T-helper 2 cell (primary cell): ENCODE results near the gene KLHL34.

Experiments
- DNase-seq, 5 experiments: peaks; one replicate each; pipeline versions ENCODE4 v3.0.0 to v3.0.0-alpha.2; 2012 to 2022
- total RNA-seq, 2 donors: gene quantifications; one replicate each; lab custom pipeline; 2026; lab: John Stamatoyannopoulos, UW

The KLHL34 gene
- total RNA-seq, result 0.62 to 2.3 reads per million in 2 donors

- peak in 2 of 5 experiments; percentile 6 to 26 for DNase-seq
Measured at GRCh38 chrX:21658152-21658737, at the start of gene KLHL34. Gene KLHL34, minus strand, starts transcription at chrX:21658330. Its CDS starts 542 bp downstream, at chrX:21657788.

- DNase-seq, result no peak
Measured at GRCh38 chrX:21705225-21705624, 47.1 kb upstream of the KLHL34 start.

- no peak for DNase-seq
Measured at GRCh38 chrX:21702725-21703124, 44.6 kb upstream of the KLHL34 start.

GRCh38 chrX:21700967-21701366, 42.8 kb upstream of the KLHL34 start:
- no peak for DNase-seq

- no peak for DNase-seq
Measured at GRCh38 chrX:21700275-21700674, 42.1 kb upstream of the KLHL34 start.

- no peak for DNase-seq
Measured at GRCh38 chrX:21699136-21699535, 41.0 kb upstream of the KLHL34 start.

GRCh38 chrX:21698272-21698671, 40.1 kb upstream of the KLHL34 start:
- no peak for DNase-seq

- peak in 1 of 5 experiments; percentile 10 for DNase-seq
Measured at GRCh38 chrX:21691512-21692018, 33.4 kb upstream of the KLHL34 start.

- DNase-seq, result no peak
Measured at GRCh38 chrX:21683941-21684340, 25.8 kb upstream of the KLHL34 start.

GRCh38 chrX:21678048-21678612, 20.0 kb upstream of the KLHL34 start:
- DNase-seq, result no peak

- DNase-seq, result no peak
Measured at GRCh38 chrX:21675931-21676330, 17.8 kb upstream of the KLHL34 start.

- no peak for DNase-seq
Measured at GRCh38 chrX:21674430-21675186, 16.5 kb upstream of the KLHL34 start.

- no peak for DNase-seq
Measured at GRCh38 chrX:21666679-21667078, 8.5 kb upstream of the KLHL34 start.

- DNase-seq, result no peak
Measured at GRCh38 chrX:21666252-21666651, 8.1 kb upstream of the KLHL34 start.

- no peak for DNase-seq
Measured at GRCh38 chrX:21662761-21663160, 4.6 kb upstream of the KLHL34 start.

- no peak for DNase-seq
Measured at GRCh38 chrX:21661316-21661715, 3.2 kb upstream of the KLHL34 start.

GRCh38 chrX:21660156-21660555, 2.0 kb upstream of the KLHL34 start:
- no peak for DNase-seq

GRCh38 chrX:21659320-21659719, 1.2 kb upstream of the KLHL34 start:
- no peak for DNase-seq

GRCh38 chrX:21658746-21659145, 616 bp upstream of the KLHL34 start:
- peak in 1 of 5 experiments; percentile 25 for DNase-seq

GRCh38 chrX:21657318-21658151, 595 bp downstream of the KLHL34 start:
- peak in 1 of 5 experiments; percentile 40 for DNase-seq

GRCh38 chrX:21656587-21657317, 1.4 kb downstream of the KLHL34 start:
- no peak for DNase-seq
